GM18507 (cell line): ENCODE measurements around the gene ISG15.

Source experiments
- DNase-seq: peaks from one replicate; pipeline ENCODE4 v3.0.0; 2011; ENCODE audit warnings: low read depth; ENCODE audit not compliant: insufficient read length; ENCODE audit errors: extremely low spot score
- FAIRE-seq: peaks from 2 replicates; lab custom pipeline; 2011; peaks lifted over from hg19 to GRCh38; lab: Jason Lieb, UNC

Gene ISG15

DNA sequence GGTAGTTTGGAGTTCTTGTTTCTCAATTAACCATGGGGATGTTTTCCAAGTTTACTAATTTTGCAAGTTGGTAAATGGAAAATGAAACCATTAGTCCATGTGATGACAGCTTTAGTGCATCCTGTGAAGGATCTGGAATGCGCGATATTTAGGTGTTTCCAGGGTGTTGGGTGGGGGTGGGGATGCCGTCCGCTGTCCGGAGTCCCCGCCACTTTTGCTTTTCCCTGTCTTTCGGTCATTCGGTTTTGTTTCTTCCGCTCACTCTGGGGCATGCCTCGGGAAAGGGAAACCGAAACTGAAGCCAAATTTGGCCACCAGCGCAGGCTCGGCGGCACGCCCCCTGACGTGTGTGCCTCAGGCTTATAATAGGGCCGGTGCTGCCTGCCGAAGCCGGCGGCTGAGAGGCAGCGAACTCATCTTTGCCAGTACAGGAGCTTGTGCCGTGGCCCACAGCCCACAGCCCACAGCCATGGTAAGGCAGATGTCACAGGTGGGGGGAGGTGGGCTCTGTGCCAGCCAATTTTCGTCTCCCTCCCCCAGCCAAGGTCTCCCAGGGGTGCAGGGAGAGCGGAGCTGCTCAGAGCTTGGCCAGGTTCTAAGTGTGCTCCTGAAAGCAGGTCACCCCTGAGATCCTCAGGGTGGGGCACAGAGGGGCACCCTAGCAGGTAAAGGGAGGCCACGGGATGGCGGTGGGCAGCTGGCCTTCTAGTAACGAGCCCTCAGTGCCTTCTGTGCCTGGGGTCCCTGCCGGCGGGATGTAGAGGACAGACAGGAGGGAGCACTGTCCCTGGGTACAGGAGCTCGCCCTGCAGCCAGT lies at the start of gene ISG15:
ISG15 (plus strand) TSS at position 393 of the 817 bp plus-strand sequence; CDS start at position 470, 77 bp downstream.
- FAIRE-seq (peak; percentile 93), DNase-seq (no peak)

DNA sequence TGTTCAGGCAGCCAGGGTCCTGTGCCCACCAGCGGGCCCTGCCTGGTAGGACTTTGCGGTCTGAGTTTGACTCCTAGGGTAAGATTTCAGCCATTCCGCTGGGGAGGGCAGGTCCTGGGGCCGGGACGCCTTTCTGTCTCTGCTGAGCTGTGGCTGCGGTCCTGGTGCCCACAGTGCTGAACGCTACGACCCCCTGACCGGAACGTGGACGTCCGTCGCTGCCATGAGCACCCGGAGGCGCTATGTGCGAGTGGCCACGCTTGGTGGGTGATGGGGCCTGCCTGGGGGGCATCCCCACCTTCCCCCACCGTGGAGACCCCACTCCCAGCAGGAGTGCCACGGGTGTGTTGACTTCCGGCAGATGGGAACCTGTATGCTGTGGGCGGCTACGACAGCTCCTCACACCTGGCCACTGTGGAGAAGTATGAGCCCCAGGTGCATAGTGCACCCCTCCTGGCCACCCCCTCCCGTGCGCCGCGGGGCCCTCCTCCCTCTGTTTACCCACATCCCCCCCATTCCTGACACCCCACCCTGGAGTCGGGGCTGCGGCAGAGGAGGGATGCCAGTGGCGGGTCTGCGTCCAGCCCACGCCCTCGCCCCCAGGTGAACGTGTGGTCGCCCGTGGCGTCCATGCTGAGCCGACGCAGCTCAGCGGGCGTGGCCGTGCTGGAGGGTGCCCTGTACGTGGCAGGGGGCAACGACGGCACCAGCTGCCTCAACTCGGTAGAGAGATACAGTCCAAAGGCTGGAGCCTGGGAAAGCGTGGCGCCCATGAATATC lies 49.4 kb upstream of the ISG15 start:
- DNase-seq (no peak), FAIRE-seq (no peak)

DNA sequence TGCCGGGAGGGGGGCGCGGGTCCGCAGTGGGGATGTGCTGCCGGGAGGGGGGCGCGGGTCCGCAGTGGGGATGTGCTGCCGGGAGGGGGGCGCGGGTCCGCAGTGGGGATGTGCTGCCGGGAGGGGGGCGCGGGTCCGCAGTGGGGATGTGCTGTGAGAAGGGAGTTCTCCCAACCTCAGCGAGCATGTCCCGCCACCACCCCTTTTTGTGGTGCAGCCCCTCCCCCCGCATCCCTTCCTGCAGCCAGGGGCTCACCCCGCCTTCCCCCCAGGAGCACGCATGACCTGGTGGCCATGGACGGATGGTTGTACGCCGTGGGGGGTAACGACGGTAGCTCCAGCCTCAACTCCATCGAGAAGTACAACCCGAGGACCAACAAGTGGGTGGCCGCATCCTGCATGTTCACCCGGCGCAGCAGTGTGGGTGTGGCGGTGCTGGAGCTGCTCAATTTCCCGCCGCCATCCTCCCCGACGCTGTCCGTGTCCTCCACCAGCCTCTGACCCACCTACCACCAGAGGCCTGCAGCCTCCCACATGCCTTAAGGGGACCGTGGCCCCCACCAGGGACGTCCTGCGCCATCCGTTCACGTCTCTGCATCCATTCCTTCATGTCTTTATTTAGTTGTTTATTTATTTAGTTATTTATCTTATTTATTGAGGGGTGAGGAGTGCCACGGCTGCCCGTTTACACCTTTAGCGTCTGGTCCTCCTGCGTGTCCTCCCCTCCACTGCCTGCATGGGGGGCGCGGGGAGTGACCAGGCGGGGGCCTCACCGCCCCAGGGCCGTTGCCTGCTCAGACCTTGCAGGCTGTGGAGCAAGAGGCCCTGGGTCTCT lies 48.4 kb upstream of the ISG15 start:
- no peak for DNase-seq
- no peak for FAIRE-seq

DNA sequence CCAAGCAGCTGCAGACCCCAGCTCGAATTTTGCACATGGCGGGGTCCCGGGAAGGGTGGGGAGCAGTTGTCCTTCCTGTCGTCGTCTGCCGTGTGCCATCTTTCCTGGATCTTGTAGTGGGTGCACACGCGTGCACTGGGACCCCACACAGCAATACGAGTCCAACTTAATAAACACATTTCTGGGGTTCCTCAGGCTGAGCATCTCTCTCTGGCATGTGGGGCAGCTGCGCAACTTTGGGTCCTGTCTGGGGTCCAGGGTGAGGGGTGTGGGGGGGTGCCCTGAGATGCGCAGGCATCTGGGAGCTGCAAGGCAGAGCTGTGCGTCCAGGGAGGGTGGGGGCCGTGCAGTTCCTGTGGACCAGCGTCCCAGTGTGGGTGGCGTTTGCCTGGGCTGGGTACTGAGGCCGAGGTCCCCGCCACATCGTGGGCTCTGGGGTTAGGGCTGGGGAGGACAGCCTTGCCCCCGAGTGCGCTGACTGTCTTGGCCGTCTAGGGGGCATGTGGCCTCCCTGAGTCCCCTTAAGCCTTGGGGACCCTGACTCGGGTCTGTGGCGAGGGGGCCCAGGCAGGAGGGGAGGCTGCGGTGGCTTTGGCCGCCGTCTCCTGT lies 47.7 kb upstream of the ISG15 start:
- FAIRE-seq (no peak), DNase-seq (no peak)

DNA sequence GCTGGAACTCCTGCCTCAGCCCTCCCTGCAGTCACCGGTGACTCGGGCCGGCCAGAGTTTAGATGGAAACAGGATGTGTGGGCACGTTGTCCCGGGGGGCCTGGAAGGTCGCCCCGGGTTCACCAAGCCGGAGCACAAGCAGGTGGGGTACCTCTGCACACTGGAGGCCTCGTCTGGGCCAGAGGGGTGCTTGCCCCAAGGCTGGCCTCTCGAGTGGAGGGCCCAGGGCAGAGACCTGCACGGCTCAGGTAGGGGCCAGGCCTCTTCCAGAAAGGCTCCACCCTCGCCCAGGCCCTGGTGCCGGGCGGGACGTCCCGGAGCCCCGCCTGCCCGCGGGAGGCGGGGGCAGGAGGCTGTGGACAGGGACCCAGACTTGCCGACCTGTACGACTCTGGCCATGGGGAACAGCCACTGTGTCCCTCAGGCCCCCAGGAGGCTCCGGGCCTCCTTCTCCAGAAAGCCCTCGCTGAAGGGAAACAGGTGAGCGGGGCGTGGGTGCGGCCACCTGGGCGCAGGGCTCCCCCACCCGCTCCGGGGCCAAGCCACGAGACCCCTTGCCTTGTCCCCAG lies 47.1 kb upstream of the ISG15 start, which contains the start of gene PLEKHN1:
PLEKHN1 (plus strand) TSS at position 348 of the 569 bp plus-strand sequence; CDS start at position 398, 50 bp downstream.
- DNase-seq (no peak), FAIRE-seq (peak; percentile 59)

DNA sequence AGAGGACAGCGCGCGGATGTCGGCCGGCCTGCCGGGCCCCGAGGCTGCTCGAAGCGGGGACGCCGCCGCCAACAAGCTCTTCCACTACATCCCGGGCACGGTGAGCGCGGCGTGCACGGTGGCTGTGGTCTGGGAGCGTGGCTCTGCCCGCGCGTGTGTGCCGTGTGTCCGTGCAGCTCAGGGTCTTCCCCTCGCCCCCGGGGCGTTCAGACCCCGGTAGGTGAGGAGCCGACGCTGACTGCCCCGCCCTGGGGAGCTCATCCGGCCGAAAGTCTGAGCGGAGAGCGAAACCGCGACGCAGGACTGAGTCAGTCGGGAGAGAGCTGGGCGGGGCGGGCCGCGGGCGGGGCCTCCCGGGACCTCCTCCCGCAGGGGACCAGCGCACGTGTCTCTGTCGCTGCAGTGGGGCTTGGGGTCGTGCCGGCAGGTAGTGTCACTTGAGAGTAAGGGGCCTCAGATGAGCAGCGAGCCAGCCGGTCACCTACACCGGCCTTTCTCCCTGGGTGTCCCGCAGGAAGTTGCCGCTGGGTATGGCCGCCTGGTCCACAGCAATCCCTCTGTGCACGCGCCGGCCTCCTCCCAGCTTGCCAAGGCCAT lies 46.5 kb upstream of the ISG15 start:
- FAIRE-seq (peak; percentile 88), DNase-seq (peak; percentile 64)

DNA sequence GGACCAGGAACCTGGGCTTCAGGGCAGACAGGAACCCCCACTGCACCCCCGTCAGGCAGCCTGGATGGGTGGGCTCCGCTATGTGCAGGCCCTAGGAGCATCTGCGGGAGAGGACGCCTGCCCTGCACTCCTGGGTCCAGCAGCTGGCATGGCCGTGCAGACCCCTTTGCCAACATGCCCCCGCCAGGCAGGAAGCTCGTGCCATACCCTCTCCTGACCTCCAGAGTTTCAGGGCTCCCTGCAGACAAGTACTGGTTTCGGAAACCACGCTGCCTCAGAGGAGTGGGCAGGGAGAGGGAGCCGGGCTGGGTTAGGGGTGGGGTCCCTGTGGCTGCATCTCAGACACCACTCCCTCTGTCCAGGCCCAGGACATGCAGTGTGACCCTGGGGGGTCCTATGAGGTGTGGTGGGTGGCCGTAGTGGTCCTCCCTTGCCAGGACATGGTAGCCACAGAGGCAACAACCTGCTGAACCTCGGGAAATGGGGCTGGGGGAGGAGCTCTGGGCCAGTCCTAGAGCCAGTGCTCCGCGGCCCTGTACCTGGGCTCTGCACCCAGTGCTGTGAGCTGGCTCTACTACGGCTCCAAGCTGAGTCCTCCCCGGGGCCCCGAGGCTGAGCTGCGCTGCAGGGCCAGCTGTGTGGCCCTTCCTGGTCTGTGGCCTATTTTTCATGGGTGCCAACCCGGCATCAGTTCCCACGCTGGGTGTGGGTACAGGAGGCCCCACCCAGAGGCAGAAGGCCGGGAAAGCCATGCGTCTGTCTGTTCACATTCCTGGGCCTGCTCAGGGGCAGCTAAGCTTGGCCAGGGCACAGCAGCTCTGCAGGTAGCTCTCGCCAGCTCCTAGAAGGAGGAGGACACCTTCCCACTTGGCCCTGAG lies 45.6 kb upstream of the ISG15 start:
- FAIRE-seq (no peak), DNase-seq (no peak)

DNA sequence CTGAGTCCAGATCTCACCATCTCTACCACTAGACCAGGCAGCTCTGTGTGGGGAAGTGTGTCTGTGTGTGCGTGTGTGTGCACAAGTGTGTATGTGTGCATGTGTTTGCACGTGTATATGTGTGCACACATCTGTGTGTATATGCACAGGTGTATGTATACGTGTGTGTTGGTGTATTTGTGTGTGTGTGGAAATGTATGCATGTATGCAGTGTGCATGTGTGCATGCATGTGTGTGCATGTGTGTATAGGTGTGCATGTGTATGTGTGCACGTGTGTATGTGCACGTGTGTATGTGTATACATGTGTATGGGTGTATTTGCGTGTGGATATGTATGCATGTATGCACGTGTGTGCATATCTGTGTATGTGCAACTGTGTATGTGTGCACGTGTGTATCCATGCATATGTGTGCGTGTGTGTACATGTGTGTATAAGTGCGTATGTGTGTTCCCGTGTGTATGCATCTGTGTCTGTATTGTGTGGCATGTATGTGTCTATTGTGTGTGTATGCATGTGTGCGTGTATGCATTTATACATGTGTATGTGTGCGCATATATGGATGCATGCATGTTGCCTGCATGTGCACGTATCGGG lies 43.9 kb upstream of the ISG15 start:
- no peak for FAIRE-seq
- no peak for DNase-seq

DNA sequence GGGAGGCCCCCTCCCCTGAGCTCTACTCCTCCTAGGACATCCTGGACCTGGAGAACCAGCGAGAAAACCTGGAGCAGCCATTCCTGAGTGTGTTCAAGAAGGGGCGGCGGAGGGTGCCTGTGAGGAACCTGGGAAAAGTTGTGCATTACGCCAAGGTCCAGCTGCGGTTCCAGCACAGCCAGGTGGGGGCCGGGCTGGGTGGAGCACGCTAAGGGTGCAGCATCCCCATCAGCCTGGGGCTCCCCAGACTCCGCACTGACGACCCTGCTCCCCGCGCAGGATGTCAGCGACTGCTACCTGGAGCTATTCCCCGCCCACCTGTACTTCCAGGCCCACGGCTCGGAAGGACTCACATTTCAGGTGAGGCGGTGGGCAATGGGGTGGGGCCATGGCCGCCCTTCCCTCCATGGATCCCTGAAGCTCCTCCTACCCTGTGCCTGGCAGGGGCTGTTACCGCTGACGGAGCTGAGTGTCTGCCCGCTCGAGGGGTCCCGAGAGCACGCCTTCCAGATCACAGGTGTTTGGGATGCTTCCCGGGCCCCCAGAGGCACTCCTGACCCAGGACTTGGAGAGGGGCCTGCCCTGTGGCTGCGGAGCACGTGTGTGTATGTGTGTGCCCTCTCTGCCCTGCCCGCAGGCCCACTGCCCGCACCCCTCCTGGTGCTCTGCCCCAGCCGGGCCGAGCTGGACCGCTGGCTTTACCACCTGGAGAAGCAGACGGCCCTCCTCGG lies 42.9 kb upstream of the ISG15 start:
- FAIRE-seq = no peak
- no peak for DNase-seq

DNA sequence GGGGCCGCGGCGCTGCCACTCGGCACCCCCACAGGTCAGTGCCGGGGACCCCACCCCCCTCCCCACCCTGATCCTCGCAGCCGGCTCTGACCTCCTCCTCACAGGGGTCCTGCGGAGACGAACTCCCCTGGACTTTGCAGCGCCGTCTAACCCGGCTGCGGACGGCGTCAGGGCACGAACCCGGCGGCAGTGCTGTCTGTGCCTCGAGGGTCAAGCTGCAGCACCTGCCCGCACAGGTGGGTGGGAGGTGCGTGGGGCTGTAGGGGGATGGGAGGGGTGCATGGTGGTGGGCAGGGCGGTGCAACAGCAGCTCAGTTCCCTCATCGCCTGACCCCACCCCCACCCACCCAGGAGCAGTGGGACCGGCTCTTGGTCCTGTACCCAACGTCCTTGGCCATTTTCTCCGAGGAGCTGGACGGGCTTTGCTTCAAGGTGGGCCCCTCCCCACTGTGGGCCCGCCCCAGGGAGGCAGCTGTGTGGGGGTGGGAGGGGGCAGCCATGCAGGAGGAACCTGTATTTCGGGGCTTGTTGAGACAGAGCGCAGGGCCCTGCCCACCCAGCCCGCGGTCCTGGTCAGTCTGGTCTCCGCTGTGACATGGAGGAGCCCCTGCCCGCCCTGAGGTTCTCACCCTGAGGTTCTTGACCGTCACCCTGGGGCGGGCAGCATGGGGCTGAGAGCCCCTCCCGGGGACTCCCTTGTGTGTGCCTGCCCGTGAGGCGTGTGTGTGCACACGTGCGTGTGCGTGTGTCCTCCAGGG lies 42.1 kb upstream of the ISG15 start:
- no peak for DNase-seq
- no peak for FAIRE-seq

DNA sequence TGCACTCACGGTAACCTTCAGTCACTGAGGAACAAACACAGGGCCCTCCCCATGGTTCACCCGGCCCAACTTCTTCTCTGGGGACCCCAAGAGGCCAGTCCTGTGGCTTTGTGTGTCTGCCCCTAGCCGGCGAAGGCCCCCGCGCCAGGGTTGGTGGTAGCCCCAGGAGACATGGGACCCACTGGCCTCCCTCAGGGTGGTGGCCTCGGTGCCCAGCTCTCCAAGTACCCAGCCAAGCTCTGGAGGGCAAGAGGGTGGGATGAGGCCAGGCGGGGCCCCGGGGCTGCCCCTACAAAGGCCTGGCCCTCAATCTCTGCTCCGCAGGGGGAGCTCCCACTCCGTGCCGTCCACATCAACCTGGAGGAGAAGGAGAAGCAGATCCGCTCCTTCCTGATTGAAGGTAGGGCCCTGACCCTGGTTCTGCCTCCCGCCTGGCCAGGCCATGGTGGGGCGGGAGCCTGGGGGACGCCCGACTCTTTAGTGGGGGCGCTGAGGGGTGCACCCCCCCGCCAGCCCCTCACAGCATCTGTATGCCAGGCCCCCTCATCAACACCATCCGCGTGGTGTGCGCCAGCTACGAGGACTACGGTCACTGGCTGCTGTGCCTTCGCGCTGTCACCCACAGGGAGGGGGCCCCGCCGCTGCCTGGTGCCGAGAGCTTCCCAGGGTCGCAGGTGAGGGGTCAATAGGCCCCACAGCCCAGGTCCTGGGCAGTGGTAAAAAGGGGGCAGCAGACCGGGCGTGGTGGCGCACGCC lies 41.4 kb upstream of the ISG15 start:
- DNase-seq (no peak), FAIRE-seq (no peak)

DNA sequence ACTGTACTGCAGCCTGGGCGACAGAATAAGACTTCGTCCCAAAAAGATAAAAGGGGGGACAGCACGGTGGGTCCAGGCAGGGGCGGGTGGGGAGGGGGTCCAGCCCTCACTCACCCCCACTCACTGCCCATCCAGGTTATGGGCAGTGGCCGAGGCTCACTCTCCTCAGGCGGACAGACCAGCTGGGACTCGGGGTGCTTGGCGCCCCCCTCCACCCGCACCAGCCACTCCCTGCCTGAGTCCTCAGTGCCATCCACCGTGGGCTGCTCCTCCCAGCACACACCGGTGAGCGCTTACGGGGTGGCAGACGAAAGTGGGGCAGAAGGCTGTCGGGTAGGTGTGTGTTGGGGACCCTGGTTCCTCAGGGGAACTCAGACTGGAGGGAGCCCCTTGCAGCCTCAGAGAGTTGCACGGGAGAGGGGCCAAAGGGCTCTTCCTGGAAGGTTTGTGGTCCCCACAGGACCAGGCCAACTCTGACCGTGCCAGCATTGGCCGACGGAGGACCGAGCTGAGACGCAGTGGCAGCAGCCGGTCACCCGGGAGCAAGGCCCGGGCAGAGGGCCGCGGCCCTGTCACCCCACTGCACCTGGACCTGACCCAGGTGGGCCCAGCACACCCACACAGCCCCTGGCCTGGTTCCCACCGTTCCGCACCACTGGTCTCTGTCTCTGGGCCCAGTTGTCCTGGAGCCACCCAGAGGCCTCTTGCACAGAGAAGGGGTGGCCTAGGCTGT lies 40.4 kb upstream of the ISG15 start:
- FAIRE-seq (no peak), DNase-seq (no peak)

DNA sequence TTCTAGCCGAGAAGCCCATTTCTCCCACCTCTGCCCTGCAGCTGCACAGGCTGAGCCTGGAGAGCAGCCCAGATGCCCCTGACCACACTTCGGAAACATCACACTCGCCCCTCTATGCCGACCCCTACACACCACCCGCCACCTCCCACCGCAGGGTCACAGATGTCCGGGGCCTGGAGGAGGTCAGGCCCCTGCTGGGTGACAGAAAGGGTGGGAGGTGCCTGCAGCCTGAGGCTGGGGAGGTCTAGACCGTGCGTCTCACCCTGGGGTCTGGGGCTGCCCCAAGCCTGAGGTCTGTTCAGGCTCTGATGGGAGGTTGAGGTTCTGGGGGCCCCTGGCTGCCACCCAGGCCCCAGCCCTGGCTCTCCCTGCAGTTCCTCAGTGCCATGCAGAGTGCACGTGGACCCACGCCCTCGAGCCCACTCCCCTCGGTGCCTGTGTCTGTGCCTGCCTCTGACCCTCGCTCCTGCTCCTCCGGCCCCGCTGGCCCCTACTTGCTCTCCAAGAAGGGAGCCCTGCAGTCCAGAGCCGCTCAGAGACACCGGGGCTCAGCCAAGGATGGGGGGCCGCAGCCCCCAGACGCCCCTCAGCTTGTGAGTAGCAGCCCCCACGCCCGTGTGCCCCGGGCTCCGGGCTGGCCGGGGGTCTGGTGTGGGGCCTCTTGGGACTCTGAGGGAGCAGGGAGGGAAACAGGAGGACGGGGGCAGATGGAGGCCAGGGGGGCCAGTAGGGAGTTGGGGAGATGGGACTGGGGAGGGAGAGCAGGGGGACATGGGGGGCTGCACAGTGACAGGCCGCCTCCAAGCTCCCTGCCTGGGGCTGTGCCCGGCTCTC lies 39.6 kb upstream of the ISG15 start:
- FAIRE-seq (no peak), DNase-seq (no peak)

DNA sequence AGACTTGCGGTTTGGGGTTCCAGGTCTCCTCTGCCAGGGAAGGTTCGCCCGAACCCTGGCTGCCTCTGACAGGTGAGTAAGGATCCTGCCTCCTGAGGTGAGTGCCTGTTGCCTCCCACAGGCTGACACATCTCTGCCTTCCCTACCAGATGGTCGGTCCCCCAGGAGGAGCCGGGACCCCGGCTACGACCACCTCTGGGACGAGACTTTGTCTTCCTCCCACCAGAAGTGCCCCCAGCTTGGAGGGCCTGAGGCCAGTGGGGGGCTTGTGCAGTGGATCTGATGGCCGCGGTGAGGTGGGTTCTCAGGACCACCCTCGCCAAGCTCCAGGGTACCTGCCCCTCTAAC lies 39.0 kb upstream of the ISG15 start:
- no peak for DNase-seq

More for the DNA sequence above, 39.0 kb upstream of the ISG15 start:
- FAIRE-seq = no peak
